Mesodermal cell (in vitro differentiated cells): Measurements from ENCODE around the gene CCDC187.

ENCODE experiments used
- H3K27ac ChIP-seq: 2 replicates; pipeline ENCODE4 v1.7.0; 2013; ENCODE audit warnings: mild to moderate bottlenecking, low read depth, low read length, moderate library complexity; ENCODE audit not compliant: severe bottlenecking
- H3K36me3 ChIP-seq: 2 replicates; pipeline ENCODE4 v1.7.1; 2013; ENCODE audit warnings: mild to moderate bottlenecking, low read length, moderate library complexity; ENCODE audit not compliant: control insufficient read depth, insufficient read depth
- H3K4me1 ChIP-seq: one replicate; pipeline ENCODE4 v1.7.1; 2013; ENCODE audit warnings: mild to moderate bottlenecking, low read length; ENCODE audit not compliant: insufficient read depth, control insufficient read depth, poor library complexity, severe bottlenecking
- H3K4me3 ChIP-seq: 2 replicates; pipeline ENCODE4 v1.7.0; 2013; ENCODE audit warnings: low read length, control low read depth, mild to moderate bottlenecking; ENCODE audit not compliant: insufficient read depth, poor library complexity, severe bottlenecking; ENCODE audit errors: extremely low read depth
- H3K9me3 ChIP-seq: 2 replicates; pipeline ENCODE4 v1.7.1; 2013; ENCODE audit warnings: mild to moderate bottlenecking, low read length, moderate library complexity; ENCODE audit not compliant: control insufficient read depth
- WGBS, 2 experiments: methylation state at CpG; one replicate each; pipeline ENCODE4 v1.1.5; 2013; ENCODE audit warnings: missing lambda C conversion rate in 2 of 2; ENCODE audit not compliant: insufficient coverage in 2 of 2; 5-methylcytosine and 5-hydroxymethylcytosine counted together

Gene CCDC187

DNA sequence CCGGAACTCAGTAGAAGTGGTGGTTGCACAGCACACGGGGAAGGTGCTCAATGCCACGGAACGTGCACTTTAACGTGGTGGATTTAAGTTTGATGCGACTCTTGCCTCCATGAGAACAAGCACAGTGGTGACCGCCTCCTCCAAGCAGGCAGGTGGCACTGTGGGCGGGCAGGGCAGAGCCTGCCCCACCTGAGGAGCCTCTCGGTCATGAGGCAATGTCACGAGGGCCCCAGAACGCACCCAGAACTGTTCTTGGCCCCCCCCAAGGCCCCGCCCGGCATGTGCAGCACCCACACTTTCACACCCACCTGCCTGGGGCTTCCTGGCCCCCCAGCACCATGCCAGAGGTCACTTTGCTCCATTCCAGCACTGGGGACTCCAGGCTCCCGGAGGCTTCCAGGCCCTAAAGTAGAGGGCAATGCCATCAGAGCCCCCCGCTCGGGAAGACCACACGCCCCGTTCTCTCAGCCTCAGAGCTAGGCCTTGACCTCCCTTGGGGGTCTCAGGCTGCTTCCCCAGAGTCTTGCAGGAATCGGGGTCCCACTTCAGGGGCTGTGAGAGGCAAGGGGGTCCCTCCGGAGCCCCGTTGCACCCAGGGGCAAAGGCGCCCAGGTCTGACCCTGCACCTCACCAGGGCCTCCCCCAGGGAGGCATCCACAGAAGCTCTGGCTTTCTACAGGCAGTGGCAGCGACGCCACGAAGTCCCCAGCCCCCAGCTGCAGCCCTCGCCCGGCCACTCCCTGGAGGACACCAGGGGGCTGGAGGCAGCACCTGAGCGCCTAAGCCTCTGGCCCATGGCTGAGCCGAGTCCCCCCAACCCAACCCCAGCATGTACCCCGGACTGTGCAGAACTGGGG lies 14.0 kb downstream of the CCDC187 start:
- WGBS, 2 experiments, result 90 to 93% methylated on average over 26 to 28 of the region's 30 CpGs
- Histone ChIP-seq H3K36me3 (no peaks in the 10 kb centered on the region), H3K9me3 (no peaks in the 10 kb centered on the region), H3K27ac (no peak overlapping the region), H3K4me3 (no peak overlapping the region), H3K4me1 (peaks cover 14% of the 10 kb centered on the region)

GRCh38 chr9:136287960-136288753 lies 15.7 kb downstream of the CCDC187 start:
- no peak overlapping the region for H3K4me3 ChIP-seq
- H3K9me3 ChIP-seq, result no peaks in the 10 kb centered on the region
- no peaks in the 10 kb centered on the region for H3K36me3 ChIP-seq
- peaks cover 14% of the 10 kb centered on the region for H3K4me1 ChIP-seq
- WGBS, 2 experiments, result 79 to 81% methylated on average over 17 to 18 of the region's 21 CpGs
- H3K27ac ChIP-seq, result peak overlapping the region; percentile 36

DNA sequence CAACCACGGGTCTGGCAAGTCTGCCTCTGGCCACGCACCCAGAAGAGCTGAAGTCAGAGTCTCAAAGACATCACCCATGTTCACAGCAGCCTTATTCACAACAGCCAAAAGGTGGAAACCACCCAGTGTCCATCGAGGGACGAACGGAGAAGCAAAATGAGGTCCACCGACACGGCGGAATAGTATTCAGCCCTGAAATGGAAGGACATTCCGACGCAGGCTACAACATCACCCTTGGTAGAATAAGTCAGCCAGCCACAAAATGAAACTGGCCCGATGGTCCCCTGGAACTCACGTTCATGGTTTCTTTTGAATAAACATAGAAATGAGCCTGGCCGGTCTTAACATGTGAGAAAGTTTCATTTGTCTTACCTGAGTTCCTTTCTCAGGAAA lies 16.9 kb downstream of the CCDC187 start:
- 96 to 98% methylated on average over 13 of the region's 13 CpGs for WGBS, 2 experiments
- Histone ChIP-seq H3K4me3 (no peak overlapping the region), H3K4me1 (peaks cover 14% of the 10 kb centered on the region), H3K27ac (no peak overlapping the region), H3K36me3 (no peaks in the 10 kb centered on the region), H3K9me3 (no peaks in the 10 kb centered on the region)

DNA sequence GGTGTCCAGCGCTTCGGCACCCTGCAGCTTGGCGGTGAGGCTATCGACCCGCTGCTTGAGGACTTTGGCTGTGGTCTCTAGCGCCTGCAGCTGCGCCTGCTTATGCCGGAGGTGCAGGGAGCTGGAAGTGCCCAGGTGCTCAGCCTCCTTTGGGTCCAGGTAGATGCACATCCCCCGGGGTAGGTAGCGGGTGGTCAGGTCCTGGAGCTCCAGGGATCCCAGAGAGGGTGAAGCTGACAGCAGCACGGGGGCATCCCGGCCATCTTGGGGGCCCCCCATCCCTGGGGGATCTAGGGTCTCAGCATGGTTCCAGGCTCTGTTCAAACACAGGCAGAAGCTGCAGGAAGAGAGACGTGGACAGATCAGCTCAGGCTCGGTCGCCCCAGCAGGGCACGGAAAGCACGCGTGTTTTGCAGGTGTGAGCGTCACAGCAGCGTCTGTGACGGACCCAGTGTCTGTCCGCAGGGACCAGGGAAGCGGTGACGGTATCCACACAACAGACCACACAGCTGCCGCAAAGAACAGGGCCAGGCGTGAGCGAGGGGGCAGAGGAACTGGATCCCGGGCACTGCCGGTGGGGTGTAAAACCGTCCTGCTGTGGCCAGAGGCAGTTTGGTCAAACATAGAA lies 17.4 kb downstream of the CCDC187 start:
- Histone ChIP-seq H3K36me3 (no peaks in the 10 kb centered on the region), H3K9me3 (no peaks in the 10 kb centered on the region), H3K4me1 (peaks cover 14% of the 10 kb centered on the region), H3K4me3 (no peak overlapping the region), H3K27ac (no peak overlapping the region)
- 89 to 93% methylated on average over 28 to 30 of the region's 30 CpGs for WGBS, 2 experiments

DNA sequence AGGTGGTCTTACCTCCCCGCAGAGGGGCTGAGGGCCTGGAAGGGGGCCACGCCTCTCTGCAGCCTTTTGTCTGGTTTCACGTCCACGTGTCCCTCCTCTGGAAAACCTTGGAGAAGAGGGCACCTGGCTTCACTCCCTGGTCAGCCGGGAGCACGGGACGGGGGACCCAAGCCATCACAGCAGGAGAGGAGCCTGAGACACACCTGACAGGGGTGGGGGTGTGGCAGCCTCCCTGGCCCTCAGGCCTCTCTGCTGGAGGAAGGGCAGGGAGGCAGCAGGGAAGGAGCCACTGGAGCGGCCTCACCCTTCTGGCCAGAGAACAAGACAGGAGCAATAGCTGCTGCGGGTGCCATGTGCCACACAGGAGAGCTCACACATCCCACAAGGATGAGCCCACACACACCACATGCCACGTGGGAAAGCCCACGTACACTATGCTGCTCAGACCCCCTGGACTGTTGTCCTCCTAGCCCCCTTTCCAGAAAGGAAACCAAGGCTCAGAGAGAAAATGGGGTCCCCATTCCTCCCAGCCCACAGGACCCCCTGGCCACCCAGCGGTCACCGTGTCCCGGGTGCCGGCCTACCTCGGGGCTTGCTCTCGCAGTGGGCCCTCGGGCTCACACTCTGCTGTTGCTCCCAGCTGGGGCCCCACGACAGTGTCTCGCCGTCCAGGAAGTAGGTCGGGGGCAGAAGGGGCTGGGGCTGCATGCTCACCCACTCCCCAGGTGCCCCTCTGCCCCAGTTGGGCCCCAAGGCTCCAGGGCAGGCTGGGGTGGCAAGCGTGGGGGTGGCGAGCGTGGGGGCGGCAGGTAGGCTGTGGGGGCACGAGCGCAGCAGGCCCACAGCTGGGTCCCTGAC lies 18.2 kb downstream of the CCDC187 start:
- Histone ChIP-seq H3K4me3 (no peak overlapping the region), H3K36me3 (no peaks in the 10 kb centered on the region), H3K4me1 (peaks cover 14% of the 10 kb centered on the region), H3K27ac (no peak overlapping the region), H3K9me3 (no peaks in the 10 kb centered on the region)
- 88 to 95% methylated on average over 24 to 27 of the region's 28 CpGs for WGBS, 2 experiments

- Histone ChIP-seq H3K4me1 (peaks cover 14% of the 10 kb centered on the region), H3K4me3 (no peak overlapping the region), H3K9me3 (no peaks in the 10 kb centered on the region), H3K36me3 (no peaks in the 10 kb centered on the region), H3K27ac (no peak overlapping the region)
- WGBS, 2 experiments, result 93% methylated on average over 19 of the region's 19 CpGs
These were observed 18.9 kb downstream of the CCDC187 start for GRCh38 chr9:136284951-136285350.

DNA sequence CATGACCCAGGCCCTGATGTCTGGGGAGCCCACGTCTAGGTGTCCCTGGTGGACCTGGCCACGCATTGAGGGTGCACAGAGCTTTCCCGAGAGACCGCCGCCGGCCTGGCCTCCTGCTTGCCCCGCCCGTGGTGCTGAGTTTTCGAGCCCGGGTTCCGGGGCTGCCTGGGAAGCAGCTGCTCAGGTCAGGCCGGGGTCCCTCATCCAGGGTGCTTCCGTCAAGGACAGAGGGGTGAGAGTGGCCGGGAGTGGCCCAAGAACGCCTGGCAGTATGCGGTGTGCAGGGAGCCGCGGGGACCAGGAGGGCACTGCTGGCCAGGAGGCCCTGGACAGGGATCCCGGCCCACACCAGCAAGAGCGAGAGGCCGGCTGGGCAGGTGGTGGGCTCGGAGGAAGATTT lies 19.6 kb downstream of the CCDC187 start:
- no peak overlapping the region for H3K27ac ChIP-seq
- WGBS, 2 experiments, result 79 to 82% methylated on average over 18 to 22 of the region's 22 CpGs
- H3K4me1 ChIP-seq, result peaks cover 14% of the 10 kb centered on the region
- no peaks in the 10 kb centered on the region for H3K9me3 ChIP-seq
- H3K4me3 ChIP-seq, result no peak overlapping the region
- no peaks in the 10 kb centered on the region for H3K36me3 ChIP-seq

DNA sequence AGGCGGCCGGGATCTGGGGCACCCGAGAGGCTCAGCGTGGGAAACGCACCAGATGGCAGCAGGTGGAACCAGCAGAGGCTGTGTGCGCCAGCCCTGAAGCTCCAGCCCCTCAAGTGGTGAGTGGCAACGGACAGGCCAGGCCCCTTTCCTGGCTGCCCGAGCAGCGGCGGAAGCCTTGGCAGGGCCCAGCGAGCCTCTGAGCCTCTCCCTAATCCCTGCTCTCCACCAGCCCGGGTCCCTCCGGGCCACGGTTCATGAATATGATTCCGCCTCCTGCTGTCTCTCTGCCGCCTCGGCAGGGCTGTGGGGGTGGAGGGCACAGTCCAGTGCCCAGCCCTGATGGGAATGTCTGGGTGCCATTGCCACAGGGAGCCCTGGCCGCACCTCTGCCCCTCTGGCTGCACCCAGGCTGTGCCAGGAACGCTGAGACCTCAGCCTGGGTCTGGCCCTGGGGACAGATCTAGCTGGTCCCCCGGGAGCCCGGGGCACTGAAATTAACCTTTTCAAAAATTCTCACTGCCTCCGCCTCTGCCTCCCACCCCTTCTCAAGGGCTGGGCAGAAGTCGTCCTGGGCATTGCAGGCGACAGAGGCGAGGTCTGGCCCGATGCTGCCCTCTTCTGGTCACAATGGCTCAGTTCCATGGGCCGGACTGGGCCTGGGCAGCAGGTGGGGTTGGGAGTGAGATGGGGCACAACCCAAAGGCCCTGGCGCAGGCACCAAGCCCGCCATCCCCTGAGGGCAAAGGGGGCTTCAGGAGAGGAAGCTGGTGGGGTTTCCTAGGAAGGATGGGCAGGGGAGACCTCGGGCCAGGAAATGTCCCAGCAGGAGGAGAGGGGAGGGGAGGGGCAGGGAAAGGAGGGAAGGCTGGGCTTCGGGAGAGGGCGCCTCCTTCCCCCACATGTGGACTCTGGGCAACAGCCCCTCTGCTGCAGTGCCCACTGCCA lies 20.3 kb downstream of the CCDC187 start:
- Histone ChIP-seq H3K4me1 (peaks cover 10% of the 10 kb centered on the region), H3K4me3 (no peak overlapping the region), H3K27ac (no peak overlapping the region), H3K9me3 (no peaks in the 10 kb centered on the region), H3K36me3 (no peaks in the 10 kb centered on the region)
- 47 to 68% methylated on average over 17 to 26 of the region's 32 CpGs for WGBS, 2 experiments

DNA sequence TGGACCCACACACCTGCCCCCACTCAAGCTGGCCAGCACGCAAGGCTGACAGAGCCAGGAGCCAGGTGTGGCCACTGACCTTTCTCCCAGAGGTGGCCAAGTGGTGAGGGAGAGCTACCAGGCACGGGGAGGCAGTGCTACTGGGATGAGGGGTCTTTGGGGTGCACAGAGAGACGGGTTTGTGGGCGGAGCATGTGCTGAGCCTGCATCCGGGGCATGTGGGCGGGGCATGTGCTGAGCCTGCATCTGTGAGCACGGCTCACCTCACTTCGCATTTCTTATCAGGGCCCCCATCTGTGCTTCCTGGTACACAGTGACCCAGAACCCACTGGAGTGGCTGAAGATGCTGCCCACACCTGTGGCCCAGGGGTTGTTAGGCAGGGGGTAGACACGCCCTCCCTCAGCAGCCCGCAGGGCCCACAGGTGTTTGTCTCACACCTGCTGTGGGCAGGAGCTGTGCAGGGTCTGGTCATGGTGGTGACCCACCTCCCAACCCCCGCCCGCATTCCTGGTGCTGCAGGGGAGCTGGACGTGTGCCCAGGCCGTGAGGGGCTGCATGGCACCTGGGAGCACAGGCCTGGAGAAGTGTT lies 21.5 kb downstream of the CCDC187 start:
- no peak overlapping the region for H3K27ac ChIP-seq
- no peaks in the 10 kb centered on the region for H3K9me3 ChIP-seq
- H3K4me1 ChIP-seq, result peaks cover under 1% of the 10 kb centered on the region
- no peak overlapping the region for H3K4me3 ChIP-seq
- no peaks in the 10 kb centered on the region for H3K36me3 ChIP-seq
- WGBS, 2 experiments, result 82 to 86% methylated on average over 13 of the region's 14 CpGs
